Activated naive CD4-positive, alpha-beta T cell (primary cell): ENCODE measurements around the gene MCOLN2.

Experiments used
- DNase-seq, 4 experiments: peaks; one replicate each; lab custom pipeline; 2025; lab: John Stamatoyannopoulos, UW

The MCOLN2 gene

DNA sequence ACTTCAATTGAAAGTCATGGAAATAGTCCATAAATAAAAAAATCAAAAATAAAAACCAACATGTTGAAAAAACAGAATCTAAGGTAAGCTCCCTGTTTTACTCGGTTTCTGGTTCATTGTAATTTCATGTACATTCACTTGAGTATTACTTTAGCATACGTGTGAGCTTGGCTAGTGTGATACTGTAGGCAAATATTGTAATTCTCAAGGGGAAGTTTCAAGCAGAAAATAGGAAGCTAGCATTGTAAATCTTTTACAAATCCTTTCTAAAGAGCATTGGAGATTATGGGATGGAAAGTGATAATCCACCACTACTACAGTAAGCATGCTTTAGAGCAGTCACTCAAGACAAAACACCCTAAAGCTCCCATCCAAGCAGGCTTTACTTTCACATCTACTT is 100.6 kb downstream of the MCOLN2 start:
- no peak for DNase-seq

DNA sequence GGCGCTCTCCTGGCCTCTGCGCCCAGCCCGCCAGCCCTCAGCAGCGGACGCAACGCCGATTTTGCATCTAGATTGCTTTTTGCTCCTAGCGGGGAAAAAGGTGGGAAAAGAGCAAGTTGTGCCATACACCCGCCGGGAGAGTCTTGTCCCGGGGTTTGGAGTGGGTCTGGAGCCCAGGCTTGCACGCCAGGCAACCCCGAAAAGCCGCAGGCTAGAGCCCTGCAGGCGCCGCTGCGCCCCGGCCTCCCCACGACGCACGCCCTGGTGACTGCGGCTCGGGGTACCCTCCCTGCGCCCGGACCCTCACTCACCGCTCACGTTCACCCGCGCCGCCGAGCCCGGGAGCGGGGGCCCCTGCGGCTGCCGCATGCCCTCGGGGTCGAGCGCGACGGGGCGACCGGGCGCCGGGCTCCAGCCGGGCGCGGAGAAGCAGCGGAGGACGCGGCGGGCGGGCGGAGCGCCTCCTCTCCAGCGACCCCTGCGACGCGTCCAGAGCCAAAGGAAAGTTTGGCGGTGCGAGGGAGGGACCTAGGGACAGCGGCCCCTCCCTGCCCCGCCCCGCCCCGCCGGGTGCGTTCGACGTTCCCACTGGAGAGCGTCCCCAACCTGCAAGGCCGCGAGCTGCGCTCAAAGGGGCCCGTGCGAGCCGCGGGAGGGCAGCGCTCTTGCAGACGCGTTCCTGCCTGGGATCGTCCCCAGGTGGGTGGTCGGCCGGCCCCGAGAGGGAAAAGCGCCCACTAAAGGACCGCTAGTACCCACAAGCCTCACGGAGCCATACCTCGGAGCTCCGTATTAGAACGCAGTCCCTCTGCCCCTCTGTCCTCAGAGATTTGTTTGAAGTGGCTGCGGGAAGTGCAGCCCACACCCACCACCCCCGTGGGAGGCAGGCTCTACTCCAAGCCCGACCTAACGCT is 104.0 kb downstream of the MCOLN2 start, which contains the start of gene LPAR3:
TSS of gene LPAR3 (minus strand) at position 502 of the 914 bp plus-strand sequence. CDS start 27,086 bp downstream, outside the sequence.
- DNase-seq = peak in 1 of 4 experiments; percentile 11

DNA sequence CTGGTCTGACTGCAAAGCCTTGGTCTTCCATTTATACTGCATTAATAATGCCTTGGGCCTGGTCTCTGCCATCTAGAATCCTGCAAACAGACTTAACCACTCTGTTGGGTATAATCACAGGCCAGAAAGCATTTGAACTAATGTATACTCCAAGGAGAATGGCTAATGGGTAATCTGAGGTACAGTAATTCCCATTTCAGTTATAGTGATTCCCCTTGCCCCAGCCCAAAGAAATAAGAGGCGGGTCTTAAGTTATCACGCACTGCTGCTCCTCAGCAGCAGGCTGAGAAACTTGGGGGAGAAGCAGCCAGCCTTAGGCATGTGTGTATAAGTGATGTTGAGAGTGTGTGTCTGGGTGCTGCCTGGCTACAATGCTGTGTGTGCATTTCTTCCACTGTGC is 106.3 kb downstream of the MCOLN2 start:
- no peak for DNase-seq

DNA sequence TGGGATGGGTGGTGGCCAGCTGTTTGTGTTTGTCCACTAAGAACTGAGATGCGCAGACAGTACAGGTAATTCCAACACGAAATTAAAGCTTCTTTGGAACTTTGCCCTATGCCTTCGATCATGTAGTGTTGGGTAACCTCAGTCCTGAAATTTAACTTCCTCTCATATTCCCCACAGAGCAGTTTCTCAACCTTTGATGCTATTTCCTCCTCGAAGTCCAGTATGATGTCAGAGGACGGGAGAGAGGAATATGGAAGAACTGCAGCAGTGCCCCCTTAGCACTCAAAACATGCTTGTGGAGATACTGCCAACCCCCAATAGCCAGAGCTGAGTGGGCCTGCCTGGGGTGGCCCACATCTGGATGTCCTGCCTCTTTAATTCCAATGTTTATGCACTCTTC is 107.5 kb downstream of the MCOLN2 start:
- DNase-seq = no peak

DNA sequence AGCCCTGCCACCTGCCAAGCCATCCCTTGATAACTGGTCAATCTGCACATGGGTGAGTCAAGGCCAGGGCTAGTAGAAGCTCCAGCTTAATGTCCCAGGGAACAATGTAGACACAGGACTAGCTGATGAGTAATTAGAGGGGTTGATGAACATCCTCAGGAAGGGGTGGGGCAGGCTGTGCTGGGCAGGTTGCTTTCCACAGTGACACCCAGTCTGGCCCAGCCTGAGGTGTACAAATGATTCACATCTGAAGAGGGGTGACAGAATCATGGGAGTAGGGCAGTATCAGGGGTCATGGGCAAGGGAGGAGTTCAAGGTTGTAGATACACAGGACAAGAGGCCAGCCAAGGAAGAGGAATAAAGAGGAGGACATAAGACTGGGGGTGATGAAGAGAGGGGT is 108.2 kb downstream of the MCOLN2 start:
- peak in 1 of 4 experiments; percentile 2 for DNase-seq

DNA sequence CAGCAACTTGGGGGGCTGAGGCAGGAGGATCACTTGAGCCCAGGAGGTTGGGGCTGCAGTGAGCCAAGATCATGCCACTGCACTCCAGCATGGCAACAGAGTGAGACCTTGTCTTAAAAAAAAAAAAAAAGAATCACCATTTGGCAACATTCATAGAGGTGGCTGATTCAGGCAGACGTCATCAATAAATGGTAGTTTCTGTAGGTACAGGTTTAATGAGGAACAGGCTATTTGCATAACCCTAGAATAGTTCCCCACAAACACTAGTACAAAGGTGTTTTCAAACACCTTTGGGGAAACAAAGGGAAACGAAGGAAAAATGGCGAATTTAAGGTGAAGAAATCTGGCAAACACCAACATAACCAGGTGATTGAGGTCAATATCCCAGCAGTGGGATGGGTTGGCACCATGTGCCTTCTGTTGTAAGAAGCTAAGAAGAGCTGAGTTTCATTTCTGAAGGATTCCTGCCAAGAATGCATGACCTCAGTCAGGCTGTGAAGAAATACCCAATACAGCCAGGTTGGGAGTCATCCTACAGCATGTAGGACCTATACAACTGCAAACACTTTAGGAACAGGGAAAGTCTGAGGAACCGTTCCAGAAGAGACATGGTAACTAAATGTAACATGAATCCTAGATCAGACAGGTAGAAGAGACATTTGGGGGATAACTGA is 109.5 kb downstream of the MCOLN2 start:
- no peak for DNase-seq

DNA sequence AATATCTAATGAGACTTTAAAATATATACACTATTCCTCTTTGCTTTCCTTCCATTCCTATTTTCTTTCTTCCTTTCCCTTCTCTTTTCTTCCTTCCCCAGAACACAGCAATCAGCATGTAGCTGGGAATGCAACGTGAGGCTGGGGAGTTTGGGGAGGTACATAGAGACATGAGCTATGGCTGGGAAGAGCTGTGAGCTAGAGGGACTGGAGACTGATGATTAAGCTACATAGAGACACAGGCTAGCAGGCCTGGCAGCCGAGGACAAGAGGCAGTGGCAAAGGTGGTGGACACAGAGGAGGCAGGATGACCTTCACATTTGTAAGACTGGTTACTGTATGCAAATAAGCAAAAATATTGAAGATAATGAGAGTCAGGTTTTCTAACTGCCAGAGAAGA is 111.4 kb downstream of the MCOLN2 start:
- no peak for DNase-seq

DNA sequence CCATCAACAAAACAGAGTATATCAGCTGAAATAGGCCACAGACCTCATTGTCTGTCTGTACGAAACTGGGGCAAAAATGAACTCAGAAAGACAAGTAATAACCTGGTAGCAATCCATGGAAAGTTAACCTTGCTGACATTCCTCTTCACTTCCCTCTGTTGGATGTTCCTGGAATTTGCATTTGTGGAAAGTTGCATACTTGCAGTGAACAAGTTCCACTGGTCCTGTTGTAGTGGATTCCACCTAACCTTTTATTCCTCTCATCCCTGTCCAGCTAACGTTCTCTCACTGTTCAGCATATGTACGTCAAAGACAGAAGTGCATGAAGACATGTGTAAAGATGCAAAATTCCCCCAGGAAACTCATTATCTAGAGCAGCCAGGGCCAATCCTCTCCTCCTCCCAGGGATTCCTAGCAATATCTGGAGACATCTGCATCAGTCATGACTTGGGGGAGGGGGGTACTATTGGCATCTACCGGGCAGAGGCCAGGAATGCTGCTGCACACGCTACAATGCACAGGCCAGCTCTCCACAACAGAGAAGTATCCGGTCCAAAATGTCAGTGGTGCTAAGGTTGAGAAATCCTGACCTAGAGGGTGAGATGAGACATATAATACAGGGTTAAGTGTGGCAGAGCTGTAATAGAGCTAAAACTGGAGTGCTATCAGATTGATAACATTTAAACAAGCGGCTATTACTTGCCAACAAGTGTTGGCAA is 112.1 kb downstream of the MCOLN2 start:
- no peak for DNase-seq

DNA sequence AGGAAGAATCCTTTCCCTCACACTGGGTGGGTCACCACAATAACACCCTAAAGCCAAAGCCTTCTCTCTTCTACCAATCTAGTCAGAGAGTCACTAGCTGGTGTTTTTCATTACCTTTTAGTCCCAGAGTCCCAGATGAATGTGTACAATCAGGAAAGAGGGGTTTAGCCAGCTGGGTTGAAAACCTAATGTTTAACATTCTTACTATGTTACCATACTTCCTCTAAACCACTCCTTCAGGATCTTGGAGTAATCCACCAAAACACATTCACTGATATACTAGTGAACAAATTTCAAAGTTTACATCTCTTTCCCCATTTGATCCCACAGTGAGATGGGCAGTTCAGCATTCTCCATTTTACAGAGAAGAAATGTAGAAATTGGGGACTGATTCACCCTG is 113.6 kb downstream of the MCOLN2 start:
- no peak for DNase-seq

DNA sequence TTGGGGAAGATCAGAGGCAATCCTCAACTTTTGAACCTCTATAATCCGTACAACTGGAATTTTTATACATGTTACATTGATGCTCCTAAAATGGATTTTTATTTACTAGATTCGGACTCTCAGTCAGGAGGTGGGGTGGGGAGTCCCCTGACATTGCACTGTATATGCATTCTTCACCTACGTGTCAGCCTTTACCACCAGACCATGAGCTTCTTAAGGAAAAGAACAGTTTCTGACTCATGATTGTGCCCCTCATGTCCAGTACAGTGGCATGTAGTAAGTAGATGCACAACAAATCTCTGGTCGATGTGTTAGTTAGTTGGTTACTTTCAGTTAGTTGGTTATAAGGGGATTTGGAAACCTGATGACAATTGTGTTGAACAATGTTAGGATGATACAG is 119.3 kb downstream of the MCOLN2 start:
- DNase-seq = no peak

DNA sequence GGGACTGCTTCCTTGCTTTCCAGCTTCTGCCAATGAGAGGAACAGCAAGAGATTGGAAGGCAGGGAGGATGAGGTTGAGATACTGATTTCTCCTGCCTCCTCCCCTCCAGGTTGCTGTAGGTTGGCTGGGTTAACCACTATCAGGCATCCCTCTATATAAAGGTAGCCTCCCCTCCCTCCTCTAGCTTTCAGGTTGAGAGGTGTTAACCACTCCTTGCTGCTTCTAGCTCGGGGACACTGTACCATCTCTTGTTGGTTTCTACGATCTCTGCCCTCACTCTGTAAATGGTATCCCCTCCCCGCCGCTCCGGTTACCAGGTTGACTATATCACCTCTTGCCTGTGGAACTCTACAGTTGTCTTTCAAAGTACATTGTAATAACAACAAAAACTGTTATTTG is 120.6 kb downstream of the MCOLN2 start:
- no peak for DNase-seq
